SKM-1 (cell line): ENCODE measurements around the gene CTTN.

ENCODE experiments used
- DNase-seq: peaks from one replicate; lab custom pipeline; 2025; ENCODE audit not compliant: unreplicated experiment; lab: John Stamatoyannopoulos, UW

The CTTN gene

DNA sequence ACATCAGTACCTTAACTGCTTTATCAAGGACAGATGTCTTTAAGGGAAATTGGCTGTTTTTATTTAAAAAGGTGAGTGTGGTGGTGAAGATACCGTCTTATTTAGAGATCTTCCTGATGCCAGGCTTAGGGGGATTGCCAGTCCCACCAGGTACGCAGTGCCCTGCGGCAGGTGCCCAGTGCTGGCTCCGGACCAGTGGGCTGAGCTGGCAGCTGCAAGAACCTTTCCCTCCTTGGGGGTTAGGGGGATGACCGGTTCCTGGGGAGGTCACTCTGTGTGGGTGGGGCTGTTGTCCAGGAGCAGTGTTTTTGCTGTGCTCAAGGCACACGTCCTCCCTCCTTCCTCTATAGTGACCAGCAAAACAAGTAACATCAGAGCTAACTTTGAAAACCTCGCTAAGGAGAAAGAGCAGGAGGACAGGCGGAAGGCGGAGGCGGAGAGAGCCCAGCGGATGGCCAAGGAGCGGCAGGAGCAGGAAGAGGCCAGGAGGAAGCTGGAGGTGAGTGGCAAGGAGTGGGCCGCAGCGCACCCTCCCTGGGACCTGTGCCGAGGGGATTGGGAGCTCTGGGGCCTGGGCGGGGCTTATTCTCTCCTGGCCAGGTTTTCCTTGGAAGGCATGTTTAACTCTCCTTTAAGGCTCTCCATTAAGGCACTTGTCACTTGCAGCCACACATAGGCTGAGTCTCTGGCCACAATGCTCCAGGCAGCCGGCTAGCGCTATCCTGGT, 30.5 kb downstream of the CTTN start:
- DNase-seq = no peak

DNA sequence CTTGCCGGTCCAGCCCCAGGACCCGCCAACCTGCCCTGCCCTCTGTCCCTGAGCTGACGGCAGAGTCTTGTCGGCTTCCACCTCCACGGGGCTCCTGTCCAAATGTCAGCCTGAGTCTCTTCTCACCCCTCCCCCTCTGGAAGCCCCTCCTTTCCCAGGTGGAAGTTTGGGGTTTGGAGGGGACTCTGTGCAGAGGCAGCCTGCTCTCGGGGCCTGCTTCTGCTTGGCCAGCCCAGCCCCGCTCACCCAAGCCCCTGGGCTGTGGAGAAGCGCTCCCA, 31.0 kb downstream of the CTTN start:
- no peak for DNase-seq

DNA sequence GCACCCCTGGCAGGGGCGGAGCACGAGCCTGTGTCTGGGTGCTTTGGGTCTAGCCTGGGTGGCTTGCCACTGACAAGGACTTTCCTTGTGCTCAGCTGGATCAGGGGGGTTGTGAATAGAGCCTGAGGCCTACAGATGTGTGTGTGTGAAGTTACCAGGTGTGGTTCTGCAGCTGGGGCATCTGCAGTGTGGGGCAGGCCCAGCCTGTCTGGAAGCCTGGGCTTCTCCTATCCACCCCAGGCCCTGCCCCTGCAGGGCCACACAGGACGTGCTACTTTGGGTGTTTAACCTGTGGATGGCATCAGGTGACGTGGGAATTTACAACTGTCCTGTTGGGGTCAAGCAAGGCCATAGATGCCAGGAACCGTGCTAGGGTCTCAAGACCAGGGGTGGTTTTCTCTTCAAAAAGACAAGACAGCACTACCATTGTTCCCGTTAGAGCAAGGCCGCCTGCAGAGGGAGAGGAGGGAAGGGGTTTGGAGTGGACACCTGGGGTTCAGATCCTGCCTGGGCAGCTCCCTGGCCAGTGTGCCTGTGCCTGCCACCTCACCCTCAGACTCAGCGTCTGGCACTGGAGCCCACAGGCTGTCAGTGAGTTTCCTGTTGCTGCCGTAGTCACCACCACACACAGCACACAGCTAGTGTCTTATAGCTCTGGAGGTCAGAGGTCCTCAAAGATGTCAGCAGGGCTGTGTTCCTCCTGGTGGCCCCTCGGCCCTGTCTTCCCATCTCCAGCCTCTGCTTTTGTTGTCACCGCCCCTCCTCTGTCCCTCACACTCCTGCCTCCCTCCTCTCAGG, 31.6 kb downstream of the CTTN start:
- DNase-seq = no peak

DNA sequence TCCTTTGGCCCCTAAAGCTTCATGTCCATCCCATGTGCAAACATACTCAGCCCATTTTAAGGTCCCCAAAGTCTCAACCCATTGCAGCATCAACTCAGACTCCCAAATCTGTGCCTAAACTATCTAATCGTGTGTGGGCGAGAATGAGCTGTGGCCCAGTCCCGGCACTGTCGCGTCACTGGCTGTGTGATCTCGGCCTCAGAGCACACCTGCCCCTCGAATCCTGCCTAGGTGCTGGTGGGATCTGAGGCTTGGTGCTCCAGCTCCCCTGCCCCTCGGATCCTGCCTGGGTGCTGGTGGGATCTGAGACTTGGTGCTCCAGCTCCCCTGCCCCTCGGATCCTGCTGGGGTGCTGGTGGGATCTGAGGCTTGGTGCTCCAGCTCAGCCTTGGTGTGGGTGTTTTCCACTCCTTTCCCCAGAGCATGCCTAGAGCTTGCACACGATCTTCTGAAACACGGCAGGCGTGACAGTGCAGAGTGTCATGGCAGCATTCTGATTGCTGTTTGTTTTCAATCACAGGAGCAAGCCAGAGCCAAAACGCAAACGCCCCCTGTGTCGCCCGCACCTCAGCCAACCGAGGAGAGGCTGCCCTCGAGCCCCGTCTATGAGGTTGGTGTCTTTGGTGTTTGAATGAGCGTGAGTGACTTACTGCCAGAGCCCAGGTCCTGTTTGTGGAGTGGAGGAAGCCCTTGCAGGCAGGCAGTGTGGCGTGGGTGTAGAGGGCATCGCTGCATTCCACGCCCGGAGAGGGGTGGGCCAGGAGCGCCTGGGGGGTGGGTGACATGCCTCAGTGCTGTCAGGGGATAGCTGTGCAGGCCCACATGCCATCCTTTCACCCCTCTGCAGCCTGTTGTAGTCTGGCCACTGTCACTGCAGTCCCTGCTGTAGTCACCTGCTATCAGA, 32.6 kb downstream of the CTTN start:
- no peak for DNase-seq

DNA sequence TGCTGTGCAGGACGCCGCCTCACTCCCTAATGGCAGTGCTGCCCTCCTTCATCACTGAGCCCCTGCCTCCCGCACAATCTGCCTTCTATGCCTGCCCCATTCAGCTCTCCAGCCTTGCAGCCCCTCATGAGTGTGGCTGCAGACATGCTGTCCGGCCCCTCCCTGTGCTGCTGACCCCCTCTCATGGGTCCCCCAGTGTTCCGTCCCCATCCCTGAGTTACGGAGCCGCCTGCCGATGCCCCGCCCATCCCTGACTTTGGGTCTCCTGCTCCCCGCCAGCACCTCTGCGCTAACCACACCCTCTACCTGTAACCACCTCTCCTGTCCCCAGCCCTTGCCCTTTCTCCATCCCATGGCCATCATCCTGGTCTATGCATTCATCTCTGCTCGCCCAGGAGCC, 33.3 kb downstream of the CTTN start:
- DNase-seq = no peak

DNA sequence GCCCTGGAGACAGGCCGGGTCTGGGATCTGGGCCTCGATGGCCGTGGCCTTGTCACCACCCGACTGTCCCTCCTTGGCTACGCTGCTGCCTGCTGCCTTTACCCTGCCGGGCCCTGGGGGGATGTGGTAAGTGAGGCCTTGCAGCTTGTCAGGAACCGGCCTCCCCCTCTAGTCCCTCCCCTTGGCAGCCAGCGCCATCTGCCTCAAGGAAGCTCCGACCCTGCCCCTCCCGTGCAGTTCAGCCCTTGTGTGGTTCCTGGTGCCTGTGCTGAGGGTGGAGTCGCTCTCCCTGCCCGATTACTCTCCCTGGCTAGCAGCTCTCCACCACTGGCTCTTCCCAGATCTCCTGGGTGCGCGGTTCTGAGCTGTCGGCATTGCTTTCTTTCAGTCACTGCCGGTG, 33.7 kb downstream of the CTTN start:
- DNase-seq = no peak

DNA sequence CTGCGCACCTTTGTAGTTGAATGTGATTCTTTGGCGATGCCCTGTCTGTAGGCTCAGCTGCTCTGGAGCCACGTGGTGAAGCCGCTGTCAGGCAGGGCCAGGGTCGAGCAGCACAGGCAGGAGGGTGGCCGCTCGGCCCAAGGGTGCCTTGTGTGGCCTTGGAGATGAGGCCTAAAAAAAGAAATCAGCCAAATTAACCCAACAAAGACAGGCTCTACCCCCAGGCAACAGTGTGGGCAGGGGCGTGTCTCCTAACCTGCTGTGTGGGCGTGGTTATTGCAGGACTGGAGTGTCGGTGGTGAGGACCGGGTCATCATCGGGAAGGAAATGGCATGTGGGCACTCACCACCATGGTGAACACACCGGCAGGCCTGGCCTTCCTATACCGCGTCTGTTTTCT, 34.3 kb downstream of the CTTN start:
- DNase-seq = no peak

DNA sequence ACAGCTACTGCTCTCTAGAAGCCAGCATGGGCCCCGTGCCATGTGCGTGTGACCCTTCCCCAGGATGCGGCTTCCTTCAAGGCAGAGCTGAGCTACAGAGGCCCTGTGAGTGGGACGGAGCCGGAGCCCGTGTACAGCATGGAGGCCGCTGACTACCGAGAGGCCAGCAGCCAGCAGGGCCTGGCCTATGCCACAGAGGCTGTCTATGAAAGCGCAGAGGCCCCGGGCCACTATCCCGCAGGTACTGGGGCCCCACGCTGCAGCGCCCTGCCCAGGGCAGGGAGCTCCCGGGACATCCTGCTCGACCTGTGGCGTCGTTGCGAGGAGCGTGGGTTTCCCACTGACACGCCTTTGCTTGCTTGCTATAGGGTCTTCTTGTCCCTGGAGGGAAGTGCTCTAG, 34.7 kb downstream of the CTTN start:
- DNase-seq = no peak

DNA sequence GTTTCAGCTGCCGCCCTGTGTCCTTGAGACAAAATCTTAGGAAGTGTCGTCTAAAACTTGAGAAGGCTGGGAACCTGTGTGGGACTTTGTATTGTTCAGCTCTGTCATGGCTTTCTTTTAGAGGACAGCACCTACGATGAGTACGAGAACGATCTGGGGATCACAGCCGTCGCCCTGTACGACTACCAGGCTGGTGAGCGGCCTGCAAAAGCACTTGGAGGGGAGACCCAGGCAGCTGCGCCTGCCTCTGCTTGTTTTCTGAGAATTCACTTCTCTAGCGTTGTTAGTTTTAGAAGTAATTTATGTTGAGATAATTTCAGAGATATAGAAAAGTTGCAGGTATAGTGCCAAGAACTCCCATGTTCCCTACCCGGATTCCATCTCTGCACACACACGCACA, 35.2 kb downstream of the CTTN start:
- DNase-seq = no peak

DNA sequence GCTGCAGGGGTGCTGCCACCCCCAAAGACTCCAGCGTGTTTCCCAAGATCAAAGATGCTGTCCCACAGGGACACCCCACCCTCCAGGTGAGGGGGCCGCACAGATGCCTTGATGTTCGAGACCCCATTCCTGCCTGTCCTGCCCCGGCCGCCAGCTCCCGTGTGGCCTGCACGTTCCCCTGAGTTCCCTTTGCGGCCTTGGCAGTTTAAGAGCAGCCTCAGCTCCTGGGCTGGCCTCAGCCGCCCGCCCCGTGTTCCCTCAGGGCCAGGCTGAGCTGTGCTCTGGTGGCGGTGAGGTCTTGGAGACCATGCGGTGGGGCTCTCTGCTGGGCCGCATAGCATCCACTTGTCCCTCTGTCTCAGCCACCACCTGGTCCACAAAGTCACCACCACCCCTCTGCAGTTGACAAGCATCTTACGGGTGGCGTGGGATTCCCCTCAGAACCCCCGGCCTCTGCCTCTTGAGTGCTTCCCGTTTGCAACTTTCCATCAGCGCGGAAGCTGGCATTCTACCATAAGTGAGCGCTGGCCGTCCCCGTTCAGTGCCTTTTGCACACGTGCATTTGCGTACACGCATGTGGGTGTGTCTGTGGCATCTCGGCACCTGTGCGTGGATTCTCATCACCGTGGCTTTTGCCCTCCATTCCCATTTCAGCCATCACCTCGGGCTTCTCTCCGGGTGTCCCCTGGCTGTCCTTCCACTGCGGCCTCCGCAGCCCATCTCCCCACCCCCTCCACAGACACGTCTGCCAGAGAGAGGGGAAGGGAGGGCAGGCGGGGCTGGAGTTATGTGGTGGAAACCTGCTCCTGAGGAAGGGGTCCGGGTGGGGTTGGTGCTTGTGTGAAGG, 35.9 kb downstream of the CTTN start:
- no peak for DNase-seq

DNA sequence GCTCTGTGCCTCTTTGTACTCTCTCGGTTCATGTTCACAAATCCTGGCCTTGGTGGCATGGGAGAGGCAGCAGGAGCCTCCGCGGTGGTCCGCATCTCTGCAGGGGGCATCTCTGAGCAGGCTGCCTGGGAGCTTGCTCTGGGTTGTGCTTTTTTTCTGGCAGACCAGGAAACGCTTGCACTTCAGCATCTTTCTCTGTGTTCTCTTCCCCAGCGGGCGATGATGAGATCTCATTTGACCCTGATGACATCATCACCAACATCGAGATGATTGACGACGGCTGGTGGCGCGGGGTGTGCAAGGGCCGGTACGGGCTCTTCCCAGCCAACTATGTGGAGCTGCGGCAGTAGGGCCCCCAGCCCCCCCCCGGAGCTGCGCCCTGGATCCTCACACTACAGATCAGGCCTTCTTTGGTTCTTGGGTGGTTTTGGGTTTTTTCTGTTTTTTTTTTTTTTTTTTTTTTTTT, 36.5 kb downstream of the CTTN start:
- DNase-seq = no peak

DNA sequence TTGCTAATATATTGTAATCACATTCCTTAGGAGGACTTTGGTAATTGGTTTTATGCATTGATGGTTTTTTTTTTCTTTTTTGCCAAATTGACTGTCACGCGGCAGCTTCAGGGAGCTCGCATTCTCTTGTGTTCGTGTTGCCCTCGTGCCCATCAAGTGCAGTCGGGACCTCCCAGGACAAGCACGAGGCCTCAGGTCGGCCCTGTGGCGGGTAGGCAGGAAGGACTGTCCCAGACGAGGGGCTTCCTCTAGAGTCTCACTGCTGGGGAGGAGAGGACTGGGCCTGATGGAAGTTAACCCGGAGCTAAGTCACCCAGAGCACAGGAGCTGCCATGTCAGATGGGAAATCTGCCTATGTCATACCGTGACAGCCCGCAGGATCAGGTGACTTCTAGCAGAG, 37.0 kb downstream of the CTTN start:
- DNase-seq = no peak

DNA sequence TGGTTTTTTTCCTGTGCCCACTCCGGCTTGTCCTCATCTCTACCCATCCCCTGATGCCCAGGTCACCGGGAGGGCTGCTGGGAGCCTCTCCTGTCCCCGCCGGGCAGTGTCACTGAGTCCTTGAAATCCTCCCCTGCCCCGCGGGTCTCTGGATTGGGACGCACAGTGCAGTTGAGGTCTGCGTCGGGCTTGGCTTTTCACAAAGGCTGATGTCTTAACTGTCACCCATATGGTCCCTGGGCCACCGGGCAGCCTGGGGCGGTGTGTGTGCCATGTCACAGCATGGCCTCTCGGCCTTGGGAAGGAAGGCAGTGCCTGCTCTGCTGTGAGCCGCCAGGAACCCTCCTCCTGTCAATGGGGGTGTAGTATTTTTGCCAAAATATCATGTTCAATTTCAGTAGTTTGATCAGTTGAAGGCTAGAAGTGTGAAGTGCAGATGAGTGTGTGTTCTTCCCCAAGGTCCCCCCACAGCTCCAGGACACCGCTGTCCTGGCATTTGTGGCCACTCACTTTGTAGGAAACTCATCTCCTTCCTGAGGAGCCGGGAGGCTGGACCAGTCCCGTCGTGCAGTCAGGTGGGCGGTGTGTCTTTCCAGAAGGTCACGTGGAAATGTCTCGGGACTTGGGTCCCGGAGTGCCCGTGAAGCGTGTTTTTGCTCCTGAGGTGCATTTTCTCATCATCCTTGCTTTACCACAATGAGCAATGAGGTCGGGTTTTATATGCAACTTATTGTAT, 37.6 kb downstream of the CTTN start:
- no peak for DNase-seq

DNA sequence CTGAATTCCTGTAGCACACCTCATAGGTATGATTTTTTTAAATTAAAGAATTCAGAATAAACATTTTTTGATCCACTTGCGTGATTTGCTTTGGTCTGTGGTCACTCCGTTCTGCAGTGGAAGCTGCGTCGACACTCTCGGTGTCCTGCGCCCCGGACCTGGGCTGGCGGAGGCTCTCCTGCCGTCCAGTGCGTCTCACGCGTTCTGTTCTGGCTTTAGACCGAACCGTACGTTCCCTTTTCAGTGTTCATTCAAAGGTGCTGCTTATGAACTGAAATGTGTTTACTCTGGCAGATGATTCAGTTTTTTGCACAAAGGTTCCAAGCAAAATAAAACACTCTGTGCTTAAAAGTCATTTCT, 38.2 kb downstream of the CTTN start:
- DNase-seq = no peak

DNA sequence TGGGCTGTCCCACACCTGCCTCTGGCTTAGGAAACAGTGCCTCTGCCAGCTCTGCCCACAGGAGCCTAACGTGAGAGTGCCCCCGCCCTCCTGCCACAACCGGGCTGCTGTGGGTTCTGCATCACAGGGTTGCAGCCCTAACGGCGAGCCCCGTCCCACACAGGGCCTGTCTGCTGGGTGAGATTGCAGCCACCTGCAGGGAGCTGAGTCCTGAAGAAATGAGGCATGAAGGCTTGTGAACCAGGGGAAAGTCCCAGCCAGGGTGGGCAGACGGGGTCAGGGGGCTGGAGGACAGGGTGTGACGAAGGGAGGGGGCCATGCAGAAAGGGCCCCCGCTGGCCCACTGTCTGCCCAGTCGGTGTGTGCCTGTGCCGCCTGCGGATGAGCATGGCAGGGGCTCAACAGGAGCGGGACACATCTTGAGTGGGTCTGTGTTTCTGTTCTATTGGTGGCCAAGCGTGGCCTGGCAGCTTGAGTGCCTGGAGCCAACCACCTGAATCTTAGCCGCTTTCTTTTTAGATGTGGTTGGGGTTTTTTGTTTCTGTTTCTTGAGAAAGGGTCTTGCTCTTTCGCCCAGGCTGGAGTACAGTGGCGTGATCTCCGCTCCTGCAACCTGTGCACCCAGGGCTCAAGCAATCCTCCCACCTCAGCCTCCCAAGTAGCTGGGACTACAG, 38.9 kb downstream of the CTTN start:
- DNase-seq = no peak

DNA sequence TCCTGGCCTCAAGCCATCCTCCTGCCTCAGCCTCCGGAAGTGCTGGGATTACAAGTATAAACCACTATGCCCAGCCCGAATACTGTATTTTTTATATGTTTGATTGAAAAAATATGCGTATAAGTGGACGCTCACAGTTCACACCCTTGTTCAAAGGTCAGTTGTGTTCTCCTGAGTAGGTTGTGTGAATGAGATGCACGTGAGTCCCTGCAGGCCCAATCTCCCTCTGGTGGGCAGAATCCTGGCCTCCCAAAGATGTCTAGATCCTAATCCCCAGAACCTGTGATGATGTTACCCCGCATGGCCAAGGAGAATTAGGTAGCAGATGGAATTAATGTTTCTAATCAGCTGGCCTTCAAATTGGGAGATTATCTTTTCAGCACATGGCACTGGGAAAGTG, 41.9 kb downstream of the CTTN start:
- no peak for DNase-seq

DNA sequence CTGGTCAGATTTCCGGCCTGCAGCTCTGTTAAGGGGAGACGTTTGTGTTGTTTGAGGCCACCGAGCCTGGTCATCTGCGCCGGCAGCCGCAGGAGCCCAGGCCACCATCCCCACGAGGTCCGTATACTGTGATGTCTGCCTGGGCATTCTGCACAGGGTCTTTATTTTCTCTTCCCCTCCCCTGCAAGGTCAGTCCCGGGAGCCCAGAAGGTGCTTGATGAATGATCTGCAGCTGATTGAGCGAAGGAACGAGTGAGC, 45.4 kb downstream of the CTTN start:
- no peak for DNase-seq

DNA sequence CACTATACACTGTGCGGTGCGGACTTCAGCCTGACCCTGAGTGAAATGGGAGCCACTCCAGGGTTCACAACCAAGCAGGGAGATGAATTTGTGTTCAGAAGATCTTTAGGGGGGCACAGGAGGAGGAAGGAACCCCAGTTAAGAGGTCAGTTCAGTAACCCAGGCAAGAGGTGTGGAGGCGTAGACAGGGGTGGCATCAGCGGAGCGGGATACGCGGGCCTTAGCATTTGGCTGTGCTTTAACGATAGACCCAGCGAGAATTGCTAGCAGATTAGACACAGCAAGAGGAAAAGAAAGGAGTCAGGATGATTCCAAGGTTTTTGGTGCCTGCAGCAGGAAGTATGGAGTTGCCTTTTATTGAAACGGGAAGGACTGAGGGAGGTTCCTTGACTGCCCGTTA, 46.8 kb downstream of the CTTN start:
- DNase-seq = no peak

DNA sequence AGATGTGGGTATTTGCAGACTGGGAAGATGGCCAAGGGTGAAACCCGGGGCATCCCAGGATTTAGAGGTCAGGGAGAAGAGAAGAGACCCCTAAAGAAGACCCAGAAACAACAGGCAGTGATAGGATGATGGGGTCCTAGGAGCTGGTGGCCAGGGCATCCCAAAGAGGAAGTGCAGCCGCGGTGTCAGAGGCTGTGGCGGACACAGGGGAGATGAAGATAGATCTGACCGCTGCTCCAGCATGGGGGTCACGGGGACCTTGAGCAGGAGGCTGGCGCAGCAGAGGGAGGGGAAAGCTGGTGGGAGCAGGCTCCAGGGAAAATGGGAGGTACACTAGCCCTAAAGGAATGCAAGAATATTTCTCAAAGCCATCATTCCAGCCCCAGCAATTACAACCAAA, 47.3 kb downstream of the CTTN start:
- DNase-seq = no peak

DNA sequence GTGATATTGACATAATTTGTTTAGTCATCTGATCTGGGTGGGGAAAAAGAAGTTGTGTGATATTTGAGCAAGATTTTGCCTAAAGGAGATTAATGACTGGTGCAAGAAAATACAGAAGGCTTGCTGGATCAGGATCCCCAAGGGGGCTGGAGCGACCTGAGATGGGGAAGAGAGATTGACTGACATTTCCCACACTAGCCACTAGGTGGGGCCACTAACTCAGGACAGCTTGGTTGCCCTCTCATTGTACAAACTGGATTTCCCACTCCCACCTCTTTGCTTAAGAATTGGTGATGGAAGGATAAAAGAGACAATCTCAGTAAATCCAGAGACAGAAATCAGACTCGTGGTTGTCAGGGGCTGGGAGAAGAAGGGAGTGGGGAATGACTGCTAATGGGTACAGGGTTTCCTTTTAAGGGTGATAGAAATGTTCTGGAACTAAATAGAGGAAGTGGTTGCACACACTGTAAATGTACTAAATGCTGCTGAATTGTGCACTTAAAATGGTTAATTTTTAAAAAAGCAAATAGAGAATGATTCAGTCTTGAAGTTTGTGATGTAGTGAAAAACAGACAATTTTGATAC, 50.7 kb downstream of the CTTN start:
- no peak for DNase-seq
